Medulla oblongata (tissue), 1 donor: ENCODE data around the gene MTMR10.

ENCODE experiments used
- DNase-seq: peaks from one replicate; pipeline ENCODE4 v3.0.0-alpha.2; 2015; ENCODE audit errors: extremely low spot score

Gene MTMR10

GRCh38 chr15:30956216-30957124 is 35.0 kb downstream of the MTMR10 start:
- no peak for DNase-seq

DNA sequence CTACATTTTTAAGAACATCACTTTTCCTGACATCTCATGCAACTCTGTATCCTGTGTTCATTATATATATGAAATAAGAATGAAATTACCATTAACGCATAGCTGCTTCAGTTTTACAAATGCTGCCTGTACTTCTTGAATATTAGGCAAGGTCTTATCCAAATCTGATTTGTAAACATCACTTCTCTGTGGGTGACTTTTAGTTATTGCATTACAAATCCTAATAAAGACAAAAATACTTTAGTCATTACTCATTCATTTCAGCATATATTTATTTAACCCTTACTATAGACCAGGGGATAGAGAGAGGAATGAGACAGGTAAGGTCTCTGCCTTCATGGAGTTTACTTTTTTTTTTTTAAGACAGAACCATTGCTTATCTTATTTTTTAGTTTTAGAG is 36.8 kb downstream of the MTMR10 start:
- DNase-seq: no peak

- no peak for DNase-seq
Measured at GRCh38 chr15:30953731-30954378, 37.6 kb downstream of the MTMR10 start.

DNA sequence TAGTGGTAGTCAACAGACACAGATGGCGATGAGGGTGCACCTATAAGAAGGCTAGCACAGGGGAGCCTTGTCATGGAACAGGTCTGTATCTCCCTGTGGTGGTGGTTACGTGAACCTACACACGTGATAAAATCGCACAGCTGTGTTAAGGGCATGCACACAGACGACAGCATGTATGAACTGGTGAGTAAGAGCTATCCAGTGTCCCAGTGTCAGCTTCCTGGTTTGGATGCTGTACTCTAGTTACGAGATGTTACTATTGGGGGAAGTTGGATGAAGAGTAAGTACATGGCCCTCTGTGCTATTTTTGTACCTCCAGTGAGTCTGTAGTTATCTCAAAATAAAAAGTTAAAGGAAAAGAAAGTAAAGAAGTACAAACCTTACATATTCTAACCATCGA is 38.2 kb downstream of the MTMR10 start:
- no peak for DNase-seq

DNA sequence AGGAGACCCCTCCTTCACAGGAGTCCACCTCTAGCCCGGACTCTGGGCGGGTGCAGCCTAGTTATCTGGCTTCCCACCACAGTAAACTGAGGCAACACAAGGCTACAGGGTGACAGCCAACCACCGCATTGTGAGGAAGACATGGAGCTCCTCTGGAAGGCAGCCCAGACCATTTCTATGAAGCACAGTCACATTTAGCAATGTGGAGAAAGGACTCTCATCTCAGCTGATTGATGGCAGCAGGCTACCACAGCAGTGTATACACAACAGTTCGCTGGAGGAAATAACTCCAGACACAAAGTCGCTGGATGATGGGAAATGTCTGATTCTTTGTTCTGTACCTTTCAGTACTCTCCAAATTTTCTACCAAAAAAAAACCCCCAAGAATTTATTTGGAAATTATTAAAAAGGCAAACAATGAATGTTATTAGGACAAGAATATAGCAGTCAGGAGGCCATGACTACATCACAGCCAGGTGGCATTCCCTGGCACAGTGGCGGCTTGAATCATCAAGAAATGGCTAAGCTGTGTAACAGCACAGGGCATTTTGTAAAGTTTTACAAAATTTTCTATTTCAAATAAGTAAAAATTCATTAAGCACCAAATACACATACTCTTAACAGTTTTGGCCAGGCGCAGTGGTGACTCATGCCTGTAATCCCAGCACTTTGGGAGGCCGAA is 47.6 kb downstream of the MTMR10 start:
- DNase-seq: peak; percentile 46

- DNase-seq: no peak
Measured at GRCh38 chr15:30941520-30941919, 49.9 kb downstream of the MTMR10 start.

GRCh38 chr15:30940359-30940758 is 51.1 kb downstream of the MTMR10 start:
- no peak for DNase-seq

- no peak for DNase-seq
Measured at GRCh38 chr15:30939161-30939560, 52.3 kb downstream of the MTMR10 start.

- DNase-seq: no peak
Measured at GRCh38 chr15:30933293-30933692, 58.1 kb downstream of the MTMR10 start.

- no peak for DNase-seq
Measured at GRCh38 chr15:30930422-30930821, 61.0 kb downstream of the MTMR10 start.

DNA sequence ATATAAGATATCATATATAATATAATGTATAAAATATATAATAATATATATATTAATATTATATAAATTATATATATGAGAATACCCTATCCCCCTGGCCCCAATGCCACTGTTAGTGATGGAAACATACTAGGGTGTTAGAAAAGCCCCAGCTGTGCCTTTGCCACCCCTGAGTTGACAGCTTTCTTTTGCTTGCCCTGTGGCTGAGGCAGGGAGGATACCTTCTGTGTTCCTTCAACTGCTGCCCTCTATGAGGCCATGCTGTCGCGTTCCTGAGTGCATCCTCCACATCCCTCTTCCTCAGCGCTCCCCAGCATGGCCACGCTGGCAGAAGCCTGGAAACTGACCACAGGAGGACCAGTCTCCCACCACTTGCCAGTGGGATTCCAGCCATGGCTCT is 61.4 kb downstream of the MTMR10 start:
- DNase-seq: no peak

GRCh38 chr15:30929064-30929669 is 62.3 kb downstream of the MTMR10 start:
- DNase-seq: no peak

GRCh38 chr15:30928076-30928475 is 63.4 kb downstream of the MTMR10 start:
- no peak for DNase-seq

- no peak for DNase-seq
Measured at GRCh38 chr15:30927148-30927761, 64.2 kb downstream of the MTMR10 start.

GRCh38 chr15:30926161-30926560 is 65.3 kb downstream of the MTMR10 start:
- no peak for DNase-seq

DNA sequence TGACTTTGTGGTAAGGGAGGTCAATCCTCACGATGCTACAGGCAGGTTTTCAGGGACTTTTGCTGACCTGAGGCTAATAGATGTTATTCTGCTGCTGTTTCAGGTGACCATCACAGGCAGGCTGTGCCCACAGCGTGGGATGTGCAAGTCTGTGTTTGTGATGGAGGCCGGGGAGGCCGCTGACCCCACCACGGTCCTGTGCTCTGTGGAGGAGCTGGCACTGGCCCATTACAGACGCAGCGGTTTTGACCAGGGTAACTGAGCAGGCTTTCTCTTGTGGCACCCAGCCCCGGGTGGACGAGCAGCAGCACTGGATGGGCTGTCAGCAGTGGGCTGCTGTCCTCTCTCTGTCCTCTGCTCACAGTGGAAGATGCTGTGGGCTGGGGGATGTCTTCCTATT is 65.7 kb downstream of the MTMR10 start:
- DNase-seq: no peak

DNA sequence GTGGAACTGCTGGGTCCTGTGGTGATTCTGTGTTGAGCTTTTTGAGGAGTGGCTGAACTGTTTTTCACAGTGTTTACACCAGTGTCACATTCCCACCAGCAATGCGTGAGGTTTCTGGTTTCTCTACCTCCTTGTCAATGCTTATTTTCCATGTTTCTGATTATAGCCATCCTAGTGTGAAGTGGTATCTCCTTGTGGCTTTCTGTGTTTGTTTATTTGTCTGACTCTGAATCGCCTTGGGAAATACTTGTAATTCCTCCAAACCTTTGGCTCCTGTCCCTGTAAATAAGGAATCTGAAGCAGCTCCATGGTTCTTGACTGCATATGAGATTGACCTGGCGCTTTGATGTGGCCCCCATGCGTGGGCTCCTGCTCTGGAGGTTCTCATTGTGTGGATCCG is 67.1 kb downstream of the MTMR10 start:
- no peak for DNase-seq

DNA sequence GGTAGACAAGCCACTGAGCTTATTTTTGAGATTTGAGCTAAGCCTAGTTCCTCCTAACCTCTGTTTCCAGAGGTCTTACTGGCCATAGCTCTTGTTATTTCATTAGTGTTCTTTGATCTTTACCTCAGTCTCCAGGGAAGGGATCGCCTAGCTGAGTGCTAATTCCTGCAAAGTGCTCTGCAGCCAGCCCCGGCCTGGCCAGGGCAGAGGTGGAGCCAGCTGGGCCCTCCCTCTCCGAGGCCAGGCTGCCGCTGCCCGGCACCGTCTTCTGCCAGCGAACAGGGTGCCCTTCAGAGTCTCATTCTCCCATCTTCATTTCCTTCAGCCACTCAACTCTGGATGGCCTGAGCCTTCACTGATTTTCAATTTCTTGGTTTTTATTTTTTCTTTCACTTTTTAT is 68.0 kb downstream of the MTMR10 start:
- peak; percentile 82 for DNase-seq

DNA sequence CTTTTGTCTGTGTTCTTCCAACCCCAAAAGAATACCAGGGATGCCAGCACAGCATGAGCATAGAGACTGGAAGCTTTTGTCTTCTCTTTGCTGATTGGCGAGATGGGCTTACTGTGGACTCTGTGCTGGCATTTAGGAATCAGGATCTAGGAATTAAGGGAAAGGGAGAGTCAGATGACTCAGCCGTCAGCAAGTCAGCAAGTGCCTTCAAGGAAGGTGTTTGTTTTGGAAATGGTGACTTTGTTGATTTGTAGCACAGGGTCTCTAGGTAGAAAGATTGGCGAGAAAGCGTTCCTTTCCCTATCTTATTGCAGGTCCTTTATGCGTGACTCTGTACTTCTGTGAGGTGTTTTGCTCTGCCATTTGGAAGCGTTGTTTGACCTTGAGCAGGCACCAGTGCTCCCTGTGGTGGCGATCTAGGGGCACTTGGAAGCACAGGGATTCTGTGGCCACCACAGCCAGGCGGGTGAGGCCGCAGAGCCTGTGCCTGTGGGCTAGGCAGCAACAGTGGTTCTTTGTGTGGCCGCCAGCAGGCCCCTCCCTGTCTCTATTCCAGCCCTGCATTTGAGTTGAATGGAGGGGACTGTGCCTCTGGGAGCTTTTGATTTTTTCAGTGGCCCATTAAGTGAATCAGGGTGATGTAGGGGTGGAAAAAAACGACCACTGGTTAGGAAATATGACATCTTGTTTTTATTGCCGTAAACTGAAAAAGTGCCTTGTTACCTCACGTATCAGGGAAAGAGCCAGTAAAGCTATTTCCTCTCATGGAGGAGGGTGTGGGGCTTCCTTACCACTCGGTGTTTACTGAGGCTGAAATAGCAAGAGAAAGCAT is 68.7 kb downstream of the MTMR10 start:
- DNase-seq: peak; percentile 94

DNA sequence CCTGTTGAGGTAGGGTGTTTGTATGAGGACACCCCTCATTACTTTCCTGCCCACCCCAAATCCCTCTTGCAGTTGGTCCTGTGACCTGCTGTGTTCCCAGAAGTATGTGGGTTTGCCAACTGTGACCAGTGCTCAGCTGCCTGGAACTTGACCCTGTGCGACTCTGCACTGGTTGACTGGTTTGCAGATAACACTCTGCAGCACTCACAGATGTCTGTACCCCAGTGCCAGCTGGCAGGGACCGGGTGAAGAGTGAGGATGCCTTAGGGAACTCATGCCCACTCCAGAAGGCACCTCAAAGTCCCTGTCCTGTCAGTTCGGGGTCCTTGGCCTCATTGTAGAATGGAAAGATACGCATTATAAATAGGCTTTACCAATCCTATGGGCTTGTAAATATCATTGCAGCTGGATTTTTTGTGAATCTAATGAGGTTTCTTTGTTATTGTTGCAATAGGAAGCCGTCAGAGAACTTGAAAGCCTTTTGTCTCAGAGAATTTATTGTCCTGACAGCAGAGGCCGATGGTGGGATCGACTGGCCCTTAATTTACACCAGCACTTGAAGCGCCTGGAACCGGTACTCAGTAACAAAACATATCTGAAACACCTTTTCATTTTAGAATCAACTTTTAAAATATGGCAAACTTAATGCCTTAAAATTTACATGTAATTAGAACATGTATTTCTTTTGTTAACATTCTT is 69.5 kb downstream of the MTMR10 start:
- DNase-seq: peak; percentile 76
